ENCODE results near the gene CCDC88B. TPM values are rescaled to one million over a fixed set of nuclear protein-coding genes. Genes with fewer than 3 reads are reported as not detected.

Gene CCDC88B
- total and polyA plus RNA-seq, 8 donors, result 4.7 to 35.7 (median 6.6) TPM

- no peak for DNase-seq
- Histone ChIP-seq H3K27ac (no peak overlapping the region), H3K4me1 (peaks cover 0 to 19% of the 10 kb centered on the region in 2 donors), H3K36me3 (no peaks in the 10 kb centered on the region), H3K4me3 (no peak overlapping the region), H3K9me3 (no peaks in the 10 kb centered on the region), H3K27me3 (peaks cover 0 to 38% of the 10 kb centered on the region in 2 donors)
- intact Hi-C loops (cut with DNase I), result no loop called here
- no peak for TF ChIP-seq CTCF (IDR thresholded peaks at IDR 0.05)
- no peak for ATAC-seq
Measured at GRCh38 chr11:64383580-64383979, 43.6 kb downstream of the CCDC88B start.

GRCh38 chr11:64384028-64384737 lies 44.2 kb downstream of the CCDC88B start:
- H3K4me1 ChIP-seq, result peaks cover 0 to 19% of the 10 kb centered on the region in 2 donors
- H3K27ac ChIP-seq, result no peak overlapping the region
- no peak for TF ChIP-seq CTCF (IDR thresholded peaks at IDR 0.05)
- no peaks in the 10 kb centered on the region for H3K36me3 ChIP-seq
- no peak overlapping the region for H3K4me3 ChIP-seq
- H3K9me3 ChIP-seq, result no peaks in the 10 kb centered on the region
- DNase-seq (no peak), ATAC-seq (peak; percentile 47)
- intact Hi-C loops (cut with DNase I), result no loop called here
- H3K27me3 ChIP-seq, result peaks cover 0 to 32% of the 10 kb centered on the region in 2 donors

- H3K9me3 ChIP-seq, result no peaks in the 10 kb centered on the region
- H3K36me3 ChIP-seq, result no peaks in the 10 kb centered on the region
- H3K4me3 ChIP-seq, result no peak overlapping the region
- H3K27me3 ChIP-seq, result peaks cover 0 to 27% of the 10 kb centered on the region in 2 donors
- intact Hi-C loops (cut with DNase I), result no loop called here
- H3K4me1 ChIP-seq, result peaks cover 0 to 19% of the 10 kb centered on the region in 2 donors
- peak in 1 of 4 donors; percentile 40 for DNase-seq
- peak; percentile 51 for ATAC-seq
- TF ChIP-seq CTCF (IDR thresholded peaks at IDR 0.05), result no peak
- H3K27ac ChIP-seq, result peak overlapping the region in 1 of 2 donors; percentile 34
Measured at GRCh38 chr11:64384981-64385944, 45.3 kb downstream of the CCDC88B start.

- TF ChIP-seq CTCF (IDR thresholded peaks at IDR 0.05), result no peak
- ATAC-seq (peak; percentile 20), DNase-seq (no peak)
- intact Hi-C loops (cut with DNase I), result no loop called here
- peak overlapping the region in 1 of 2 donors; percentile 34 for H3K27ac ChIP-seq
- peaks cover 0 to 22% of the 10 kb centered on the region in 2 donors for H3K27me3 ChIP-seq
- peaks cover 0 to 24% of the 10 kb centered on the region in 2 donors for H3K4me1 ChIP-seq
- H3K4me3 ChIP-seq, result no peak overlapping the region
- H3K36me3 ChIP-seq, result no peaks in the 10 kb centered on the region
- H3K9me3 ChIP-seq, result no peaks in the 10 kb centered on the region
Measured at GRCh38 chr11:64385945-64386704, 46.1 kb downstream of the CCDC88B start.

Data from left lung (tissue), 10 donors.